ENCODE measurements around the gene LGR5. TPM values are rescaled to one million over a fixed set of nuclear protein-coding genes. Genes with fewer than 3 reads are reported as not detected.

LGR5 gene
- total and polyA plus RNA-seq, 9 of the 15 experiments (the other 6 are each of a cell fraction or from before 2014, with no cell fraction given) = not detected

DNA sequence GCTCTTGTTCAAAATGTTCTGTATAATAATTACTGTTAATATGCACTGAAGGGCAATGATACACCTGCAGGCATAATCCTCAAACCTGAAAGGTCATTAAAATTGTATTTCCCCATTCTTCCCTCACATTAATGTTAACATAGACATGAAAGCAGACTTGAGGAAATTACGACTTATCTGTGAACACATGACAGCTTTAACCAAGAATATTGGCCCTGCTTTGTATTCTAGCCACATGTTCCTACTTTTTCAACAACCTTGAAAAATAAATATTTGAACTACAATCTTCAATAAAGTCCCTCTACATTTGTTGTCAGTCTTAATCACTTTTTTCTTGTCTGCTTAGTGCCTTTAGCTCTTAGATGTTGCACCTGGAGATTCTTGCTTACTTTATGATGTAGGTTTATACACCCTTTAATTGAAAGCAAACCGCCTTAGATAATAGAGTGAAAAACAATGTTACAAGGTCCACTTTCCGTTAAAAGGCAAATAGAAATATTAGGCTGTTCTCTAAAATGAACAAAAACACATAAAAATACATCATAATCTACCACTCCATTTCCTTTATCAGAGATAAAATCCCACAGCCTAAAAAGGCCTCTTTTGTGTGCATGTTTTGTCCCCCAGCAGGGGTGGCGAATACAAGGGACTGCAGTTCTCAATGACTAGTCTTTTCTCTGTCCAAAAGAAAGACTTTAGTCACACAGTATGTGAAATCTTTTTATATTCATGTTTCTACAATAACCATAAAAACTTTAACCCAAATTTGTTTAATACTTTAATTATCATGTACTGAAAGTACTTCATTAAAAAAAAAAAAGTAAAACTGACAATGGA lies 168.1 kb downstream of the LGR5 start (continued):
- TF ChIP-seq, protein P1, sequence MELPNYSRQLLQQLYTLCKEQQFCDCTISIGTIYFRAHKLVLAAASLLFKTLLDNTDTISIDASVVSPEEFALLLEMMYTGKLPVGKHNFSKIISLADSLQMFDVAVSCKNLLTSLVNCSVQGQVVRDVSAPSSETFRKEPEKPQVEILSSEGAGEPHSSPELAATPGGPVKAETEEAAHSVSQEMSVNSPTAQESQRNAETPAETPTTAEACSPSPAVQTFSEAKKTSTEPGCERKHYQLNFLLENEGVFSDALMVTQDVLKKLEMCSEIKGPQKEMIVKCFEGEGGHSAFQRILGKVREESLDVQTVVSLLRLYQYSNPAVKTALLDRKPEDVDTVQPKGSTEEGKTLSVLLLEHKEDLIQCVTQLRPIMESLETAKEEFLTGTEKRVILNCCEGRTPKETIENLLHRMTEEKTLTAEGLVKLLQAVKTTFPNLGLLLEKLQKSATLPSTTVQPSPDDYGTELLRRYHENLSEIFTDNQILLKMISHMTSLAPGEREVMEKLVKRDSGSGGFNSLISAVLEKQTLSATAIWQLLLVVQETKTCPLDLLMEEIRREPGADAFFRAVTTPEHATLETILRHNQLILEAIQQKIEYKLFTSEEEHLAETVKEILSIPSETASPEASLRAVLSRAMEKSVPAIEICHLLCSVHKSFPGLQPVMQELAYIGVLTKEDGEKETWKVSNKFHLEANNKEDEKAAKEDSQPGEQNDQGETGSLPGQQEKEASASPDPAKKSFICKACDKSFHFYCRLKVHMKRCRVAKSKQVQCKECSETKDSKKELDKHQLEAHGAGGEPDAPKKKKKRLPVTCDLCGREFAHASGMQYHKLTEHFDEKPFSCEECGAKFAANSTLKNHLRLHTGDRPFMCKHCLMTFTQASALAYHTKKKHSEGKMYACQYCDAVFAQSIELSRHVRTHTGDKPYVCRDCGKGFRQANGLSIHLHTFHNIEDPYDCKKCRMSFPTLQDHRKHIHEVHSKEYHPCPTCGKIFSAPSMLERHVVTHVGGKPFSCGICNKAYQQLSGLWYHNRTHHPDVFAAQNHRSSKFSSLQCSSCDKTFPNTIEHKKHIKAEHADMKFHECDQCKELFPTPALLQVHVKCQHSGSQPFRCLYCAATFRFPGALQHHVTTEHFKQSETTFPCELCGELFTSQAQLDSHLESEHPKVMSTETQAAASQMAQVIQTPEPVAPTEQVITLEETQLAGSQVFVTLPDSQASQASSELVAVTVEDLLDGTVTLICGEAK (IDR thresholded peaks at IDR 0.05) = no peak
- TF ChIP-seq, protein P1 (CRISPR knock-in tag; IDR thresholded peaks at IDR 0.05) = no peak
- TF ChIP-seq RBM17 (IDR thresholded peaks at IDR 0.05; ENCODE audit: borderline replicate concordance, low read depth, low read length) (no peak), ZNF121 (CRISPR knock-in tag; conservative IDR thresholded peaks at IDR 0.05) (no peak), MECOM (CRISPR knock-in tag; IDR thresholded peaks at IDR 0.05) (no peak), MBD2 (IDR thresholded peaks at IDR 0.05; ENCODE audit: borderline replicate concordance, low read depth) (no peak), SNIP1 (IDR thresholded peaks at IDR 0.05; ENCODE audit: low read depth) (no peak), PRMT5 (CRISPR knock-in tag; IDR thresholded peaks at IDR 0.05) (no peak), HDGF (IDR thresholded peaks at IDR 0.05) (no peak), ZNF830 (CRISPR knock-in tag; IDR thresholded peaks at IDR 0.05) (no peak)
- TF ChIP-seq, protein P2, sequence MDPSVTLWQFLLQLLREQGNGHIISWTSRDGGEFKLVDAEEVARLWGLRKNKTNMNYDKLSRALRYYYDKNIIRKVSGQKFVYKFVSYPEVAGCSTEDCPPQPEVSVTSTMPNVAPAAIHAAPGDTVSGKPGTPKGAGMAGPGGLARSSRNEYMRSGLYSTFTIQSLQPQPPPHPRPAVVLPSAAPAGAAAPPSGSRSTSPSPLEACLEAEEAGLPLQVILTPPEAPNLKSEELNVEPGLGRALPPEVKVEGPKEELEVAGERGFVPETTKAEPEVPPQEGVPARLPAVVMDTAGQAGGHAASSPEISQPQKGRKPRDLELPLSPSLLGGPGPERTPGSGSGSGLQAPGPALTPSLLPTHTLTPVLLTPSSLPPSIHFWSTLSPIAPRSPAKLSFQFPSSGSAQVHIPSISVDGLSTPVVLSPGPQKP (CRISPR knock-in tag; IDR thresholded peaks at IDR 0.05) = no peak
- TF ChIP-seq, protein P3, sequence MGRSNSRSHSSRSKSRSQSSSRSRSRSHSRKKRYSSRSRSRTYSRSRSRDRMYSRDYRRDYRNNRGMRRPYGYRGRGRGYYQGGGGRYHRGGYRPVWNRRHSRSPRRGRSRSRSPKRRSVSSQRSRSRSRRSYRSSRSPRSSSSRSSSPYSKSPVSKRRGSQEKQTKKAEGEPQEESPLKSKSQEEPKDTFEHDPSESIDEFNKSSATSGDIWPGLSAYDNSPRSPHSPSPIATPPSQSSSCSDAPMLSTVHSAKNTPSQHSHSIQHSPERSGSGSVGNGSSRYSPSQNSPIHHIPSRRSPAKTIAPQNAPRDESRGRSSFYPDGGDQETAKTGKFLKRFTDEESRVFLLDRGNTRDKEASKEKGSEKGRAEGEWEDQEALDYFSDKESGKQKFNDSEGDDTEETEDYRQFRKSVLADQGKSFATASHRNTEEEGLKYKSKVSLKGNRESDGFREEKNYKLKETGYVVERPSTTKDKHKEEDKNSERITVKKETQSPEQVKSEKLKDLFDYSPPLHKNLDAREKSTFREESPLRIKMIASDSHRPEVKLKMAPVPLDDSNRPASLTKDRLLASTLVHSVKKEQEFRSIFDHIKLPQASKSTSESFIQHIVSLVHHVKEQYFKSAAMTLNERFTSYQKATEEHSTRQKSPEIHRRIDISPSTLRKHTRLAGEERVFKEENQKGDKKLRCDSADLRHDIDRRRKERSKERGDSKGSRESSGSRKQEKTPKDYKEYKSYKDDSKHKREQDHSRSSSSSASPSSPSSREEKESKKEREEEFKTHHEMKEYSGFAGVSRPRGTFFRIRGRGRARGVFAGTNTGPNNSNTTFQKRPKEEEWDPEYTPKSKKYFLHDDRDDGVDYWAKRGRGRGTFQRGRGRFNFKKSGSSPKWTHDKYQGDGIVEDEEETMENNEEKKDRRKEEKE (IDR thresholded peaks at IDR 0.05; ENCODE audit: borderline replicate concordance in 1 of 2, control insufficient read depth in 1 of 2, low read depth in 2 of 2, low read length in 1 of 2) = no peak

Data from K562 (cell line).